ENCODE data around the gene TMEM263. TPM values are rescaled to one million over a fixed set of nuclear protein-coding genes. Genes with fewer than 3 reads are reported as not detected.

TMEM263 gene
- total RNA-seq, 1 donor, result 125 TPM

GRCh38 chr12:106974511-106974910 is 18.8 kb downstream of the TMEM263 start:
- Histone ChIP-seq H3K79me2 (ENCODE audit: insufficient read depth, low read length) (peaks cover 41% of the 10 kb centered on the region), H3K9me3 (ENCODE audit: low read depth, low read length) (no peaks in the 10 kb centered on the region), H3K27me3 (ENCODE audit: insufficient read depth, low read length) (no peaks in the 10 kb centered on the region), H3K27ac (ENCODE audit: low read depth, low read length) (no peak overlapping the region), H3K4me3 (ENCODE audit: insufficient read depth, low read length) (no peak overlapping the region), H3K36me3 (ENCODE audit: insufficient read depth, low read length) (peaks cover 76% of the 10 kb centered on the region), H3K4me1 (ENCODE audit: insufficient read depth, low read length) (peaks cover 57% of the 10 kb centered on the region), H4K20me1 (ENCODE audit: insufficient read depth, low read length) (peaks cover 79% of the 10 kb centered on the region), H2AFZ (ENCODE audit: low read length) (no peak overlapping the region), H3K4me2 (ENCODE audit: insufficient read depth, low read length) (no peak overlapping the region)
- DNase-seq (ENCODE audit: insufficient read length, low spot score, missing footprints), result no peak
- no peak for TF ChIP-seq CTCF (IDR thresholded peaks at IDR 0.05; ENCODE audit: extremely low read depth, low read depth, low read length)

DNA sequence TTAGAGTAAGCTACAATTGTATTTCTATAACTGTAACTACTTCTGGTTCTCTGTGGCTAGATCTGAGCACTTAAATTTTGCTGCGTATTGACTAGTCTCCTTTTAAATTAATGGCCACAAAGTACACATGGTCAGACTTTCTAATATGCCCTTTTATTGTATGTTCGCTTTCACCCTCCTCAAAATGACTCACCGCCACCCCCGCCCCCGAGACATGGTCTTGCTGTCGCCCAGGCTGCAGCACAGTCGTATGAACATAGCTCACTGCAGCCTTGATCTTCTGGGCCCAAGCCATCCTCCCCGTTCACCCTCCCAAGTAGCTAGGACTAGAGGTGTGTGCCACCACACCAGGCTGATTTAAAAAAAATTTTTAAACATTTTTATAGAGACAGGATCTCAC is 19.4 kb downstream of the TMEM263 start:
- Histone ChIP-seq H3K27me3 (ENCODE audit: insufficient read depth, low read length) (no peaks in the 10 kb centered on the region), H3K79me2 (ENCODE audit: insufficient read depth, low read length) (peaks cover 37% of the 10 kb centered on the region), H3K27ac (ENCODE audit: low read depth, low read length) (no peak overlapping the region), H2AFZ (ENCODE audit: low read length) (no peak overlapping the region), H3K4me3 (ENCODE audit: insufficient read depth, low read length) (no peak overlapping the region), H4K20me1 (ENCODE audit: insufficient read depth, low read length) (peaks cover 75% of the 10 kb centered on the region), H3K4me2 (ENCODE audit: insufficient read depth, low read length) (no peak overlapping the region), H3K9me3 (ENCODE audit: low read depth, low read length) (no peaks in the 10 kb centered on the region), H3K36me3 (ENCODE audit: insufficient read depth, low read length) (peaks cover 70% of the 10 kb centered on the region), H3K4me1 (ENCODE audit: insufficient read depth, low read length) (peaks cover 57% of the 10 kb centered on the region)
- no peak for TF ChIP-seq CTCF (IDR thresholded peaks at IDR 0.05; ENCODE audit: extremely low read depth, low read depth, low read length)
- DNase-seq (ENCODE audit: insufficient read length, low spot score, missing footprints), result no peak

DNA sequence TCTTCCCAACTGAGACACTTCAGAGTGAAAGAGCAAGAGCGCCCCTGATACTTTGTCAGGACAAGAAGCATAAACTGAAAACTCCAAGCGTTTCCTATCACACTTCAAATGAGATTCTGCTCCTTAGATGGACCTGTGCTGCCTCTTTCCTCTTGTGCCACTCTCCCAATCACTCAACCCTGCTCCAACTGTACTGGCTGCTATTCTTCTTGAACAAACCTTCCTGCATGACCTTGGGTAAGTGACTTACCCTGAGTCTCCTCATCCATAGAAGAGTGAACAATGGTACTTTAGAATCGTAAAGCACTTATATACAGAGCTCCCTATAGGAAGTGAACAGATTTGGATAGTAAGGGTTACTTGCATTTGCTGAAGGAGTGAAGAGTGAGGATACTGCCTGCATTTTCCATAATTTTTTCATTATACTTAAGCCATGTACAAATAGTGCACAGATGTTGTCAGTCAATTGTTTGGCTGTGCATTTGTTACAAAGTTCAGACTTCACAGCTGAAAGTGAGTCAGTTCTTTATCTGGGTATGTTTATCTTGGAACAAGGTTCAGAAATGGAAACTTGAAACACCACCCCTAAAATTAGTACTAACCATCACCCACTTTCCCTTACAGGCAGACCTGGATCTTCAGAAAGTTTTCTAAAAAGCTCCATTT is 20.4 kb downstream of the TMEM263 start:
- Histone ChIP-seq H3K4me2 (ENCODE audit: insufficient read depth, low read length) (peak overlapping the region; percentile 20), H4K20me1 (ENCODE audit: insufficient read depth, low read length) (peaks cover 65% of the 10 kb centered on the region), H3K4me1 (ENCODE audit: insufficient read depth, low read length) (peaks cover 54% of the 10 kb centered on the region), H3K36me3 (ENCODE audit: insufficient read depth, low read length) (peaks cover 60% of the 10 kb centered on the region), H3K4me3 (ENCODE audit: insufficient read depth, low read length) (no peak overlapping the region), H3K79me2 (ENCODE audit: insufficient read depth, low read length) (peaks cover 26% of the 10 kb centered on the region), H3K27me3 (ENCODE audit: insufficient read depth, low read length) (no peaks in the 10 kb centered on the region), H2AFZ (ENCODE audit: low read length) (no peak overlapping the region), H3K27ac (ENCODE audit: low read depth, low read length) (peak overlapping the region; percentile 15), H3K9me3 (ENCODE audit: low read depth, low read length) (no peaks in the 10 kb centered on the region)
- no peak for TF ChIP-seq CTCF (IDR thresholded peaks at IDR 0.05; ENCODE audit: extremely low read depth, low read depth, low read length)
- peak; percentile 76 for DNase-seq (ENCODE audit: insufficient read length, low spot score, missing footprints)

GRCh38 chr12:106976668-106977067 is 21.0 kb downstream of the TMEM263 start:
- peaks cover 21% of the 10 kb centered on the region for H3K79me2 ChIP-seq (ENCODE audit: insufficient read depth, low read length)
- H3K27ac ChIP-seq (ENCODE audit: low read depth, low read length), result no peak overlapping the region
- DNase-seq (ENCODE audit: insufficient read length, low spot score, missing footprints), result no peak
- H3K9me3 ChIP-seq (ENCODE audit: low read depth, low read length), result no peaks in the 10 kb centered on the region
- peak overlapping the region; percentile 11 for H3K4me2 ChIP-seq (ENCODE audit: insufficient read depth, low read length)
- no peak overlapping the region for H2AFZ ChIP-seq (ENCODE audit: low read length)
- no peak overlapping the region for H3K4me3 ChIP-seq (ENCODE audit: insufficient read depth, low read length)
- TF ChIP-seq CTCF (IDR thresholded peaks at IDR 0.05; ENCODE audit: extremely low read depth, low read depth, low read length), result no peak
- peaks cover 55% of the 10 kb centered on the region for H3K36me3 ChIP-seq (ENCODE audit: insufficient read depth, low read length)
- peaks cover 60% of the 10 kb centered on the region for H4K20me1 ChIP-seq (ENCODE audit: insufficient read depth, low read length)
- H3K4me1 ChIP-seq (ENCODE audit: insufficient read depth, low read length), result peaks cover 54% of the 10 kb centered on the region
- no peaks in the 10 kb centered on the region for H3K27me3 ChIP-seq (ENCODE audit: insufficient read depth, low read length)

All from osteoblast (primary cell).